Loucy (cell line): ENCODE data around the gene ACTBL2.

Experiments
- H2AFZ ChIP-seq: fragments of 200-600 bp; sonication (generic); 2 replicates; pipeline ENCODE4 v1.6.0; 2016; ENCODE audit warnings: antibody characterized with exemption, mild to moderate bottlenecking, low read length, moderate library complexity
- H3F3A ChIP-seq: fragments of 200-600 bp; 2 replicates; pipeline ENCODE4 v1.6.0; 2016; ENCODE audit warnings: antibody characterized with exemption, low read depth, mild to moderate bottlenecking
- H3K27me3 ChIP-seq: fragments of 200-600 bp; sonication (generic); 2 replicates; pipeline ENCODE4 v1.6.1; 2014; ENCODE audit warnings: low read length, mild to moderate bottlenecking; ENCODE audit not compliant: insufficient read depth, poor library complexity, severe bottlenecking
- H3K36me3 ChIP-seq: fragments of 200-600 bp; sonication (generic); 2 replicates; pipeline ENCODE4 v1.6.1; 2016; ENCODE audit warnings: low read length; ENCODE audit not compliant: insufficient read depth
- H3K4me1 ChIP-seq: fragments of 200-600 bp; sonication (generic); 2 replicates; pipeline ENCODE4 v1.5.1; 2014; ENCODE audit warnings: low read length, mild to moderate bottlenecking; ENCODE audit not compliant: insufficient read depth, poor library complexity, severe bottlenecking
- H3K4me2 ChIP-seq: fragments of 200-600 bp; sonication (generic); 2 replicates; pipeline ENCODE4 v1.6.0; 2014; ENCODE audit warnings: antibody characterized with exemption, low read length, low read depth, mild to moderate bottlenecking; ENCODE audit not compliant: poor library complexity, severe bottlenecking
- H3K4me3 ChIP-seq: fragments of 200-600 bp; sonication (generic); 2 replicates; pipeline ENCODE4 v1.5.1; 2014; ENCODE audit warnings: low read length, mild to moderate bottlenecking, mixed read lengths; ENCODE audit not compliant: poor library complexity, severe bottlenecking
- H3K79me2 ChIP-seq: fragments of 200-600 bp; sonication (generic); 2 replicates; pipeline ENCODE4 v1.6.1; 2014; ENCODE audit warnings: low read length; ENCODE audit not compliant: insufficient read depth
- H3K9ac ChIP-seq: fragments of 200-600 bp; sonication (generic); 2 replicates; pipeline ENCODE4 v1.6.0; 2014; ENCODE audit warnings: mild to moderate bottlenecking, low read depth, low read length, moderate library complexity; ENCODE audit not compliant: poor library complexity, severe bottlenecking
- H3K9me2 ChIP-seq: fragments of 200-600 bp; sonication (generic); replicated peaks from 2 replicates; pipeline ENCODE4 v1.6.1; 2016; ENCODE audit warnings: low read depth, low read length, mixed read lengths
- H3K9me3 ChIP-seq: fragments of 200-600 bp; sonication (generic); 2 replicates; pipeline ENCODE4 v1.6.1; 2014; ENCODE audit warnings: mild to moderate bottlenecking, antibody characterized with exemption, low read length, low read depth; ENCODE audit not compliant: insufficient read depth
- H4K20me1 ChIP-seq: fragments of 200-600 bp; sonication (generic); 2 replicates; pipeline ENCODE4 v1.6.0; 2014; ENCODE audit warnings: antibody characterized with exemption, low read length, mild to moderate bottlenecking; ENCODE audit not compliant: insufficient read depth, poor library complexity, severe bottlenecking
- CTCF ChIP-seq: fragments of 200-600 bp; sonication (generic); conservative IDR thresholded peaks from 2 replicates; pipeline ENCODE4 v1.5.1; 2014; ENCODE audit warnings: mild to moderate bottlenecking, antibody characterized with exemption, low read length
- EZH2phosphoT487 ChIP-seq: fragments of 200-600 bp; IDR thresholded peaks from 2 replicates; pipeline ENCODE4 v1.6.1; 2018; ENCODE audit warnings: antibody characterized with exemption, mild to moderate bottlenecking, moderate library complexity, borderline replicate concordance

Gene ACTBL2

GRCh38 chr5:57499262-57500050 is 16.8 kb upstream of the ACTBL2 start:
- H3K36me3 ChIP-seq, result no peaks in the 10 kb centered on the region
- peak overlapping the region; percentile 49 for H3K9ac ChIP-seq
- H3F3A ChIP-seq, result peaks cover 5% of the 10 kb centered on the region
- no peaks in the 10 kb centered on the region for H3K79me2 ChIP-seq
- H3K4me2 ChIP-seq, result peak overlapping the region; percentile 61
- H3K9me3 ChIP-seq, result no peaks in the 10 kb centered on the region
- H2AFZ ChIP-seq, result peak overlapping the region; percentile 49
- TF ChIP-seq CTCF (peak; percentile 90), EZH2phosphoT487 (no peak)
- no peaks in the 10 kb centered on the region for H3K27me3 ChIP-seq
- peaks cover 51% of the 10 kb centered on the region for H3K4me1 ChIP-seq
- no peaks in the 10 kb centered on the region for H4K20me1 ChIP-seq
- H3K4me3 ChIP-seq, result peak overlapping the region; percentile 46
- no peaks in the 10 kb centered on the region for H3K9me2 ChIP-seq

- no peak for TF ChIP-seq CTCF
- TF ChIP-seq EZH2phosphoT487, result no peak
- no peak overlapping the region for H3K9ac ChIP-seq
- no peaks in the 10 kb centered on the region for H3K79me2 ChIP-seq
- H3F3A ChIP-seq, result peaks cover 5% of the 10 kb centered on the region
- no peaks in the 10 kb centered on the region for H3K9me2 ChIP-seq
- no peaks in the 10 kb centered on the region for H4K20me1 ChIP-seq
- no peaks in the 10 kb centered on the region for H3K36me3 ChIP-seq
- no peak overlapping the region for H3K4me3 ChIP-seq
- no peak overlapping the region for H3K4me2 ChIP-seq
- H3K4me1 ChIP-seq, result peaks cover 64% of the 10 kb centered on the region
- H2AFZ ChIP-seq, result no peak overlapping the region
- H3K9me3 ChIP-seq, result no peaks in the 10 kb centered on the region
- no peaks in the 10 kb centered on the region for H3K27me3 ChIP-seq
Measured at GRCh38 chr5:57497733-57498132, 15.1 kb upstream of the ACTBL2 start.

- Histone ChIP-seq H4K20me1 (no peaks in the 10 kb centered on the region), H3K79me2 (no peaks in the 10 kb centered on the region), H3K4me1 (peaks cover 58% of the 10 kb centered on the region), H3K9ac (peak overlapping the region; percentile 79), H3K27me3 (no peaks in the 10 kb centered on the region), H2AFZ (no peak overlapping the region), H3K9me3 (no peaks in the 10 kb centered on the region), H3K9me2 (no peaks in the 10 kb centered on the region), H3K36me3 (no peaks in the 10 kb centered on the region), H3F3A (peaks cover 5% of the 10 kb centered on the region), H3K4me3 (peak overlapping the region; percentile 51), H3K4me2 (peak overlapping the region; percentile 68)
- TF ChIP-seq CTCF, result no peak
- no peak for TF ChIP-seq EZH2phosphoT487
Measured at GRCh38 chr5:57495285-57496086, 12.9 kb upstream of the ACTBL2 start.
